ENCODE measurements around the gene CIAO1. TPM values are rescaled to one million over a fixed set of nuclear protein-coding genes. Genes with fewer than 3 reads are reported as not detected.

Gene CIAO1
- total and polyA plus RNA-seq, 2 of the 13 experiments (the other 11 are each of a cell fraction or from before 2014, with no cell fraction given): 99.3 to 120 TPM

- TF ChIP-seq ZNF639 (CRISPR knock-in tag; conservative IDR thresholded peaks at IDR 0.05) (no peak), ZBTB8A (CRISPR knock-in tag; IDR thresholded peaks at IDR 0.05; ENCODE audit: borderline replicate concordance, low read depth) (no peak), HMG20A (CRISPR knock-in tag; IDR thresholded peaks at IDR 0.05; ENCODE audit: borderline replicate concordance) (0 out of 2 replicates have a peak, but pooled peaks have one; percentile 24), RARA (CRISPR knock-in tag; IDR thresholded peaks at IDR 0.05) (0 out of 2 replicates have a peak, but pooled peaks have one; percentile 26), ARHGAP35 (CRISPR knock-in tag; IDR thresholded peaks at IDR 0.05; ENCODE audit: borderline replicate concordance) (0 out of 2 replicates have a peak, but pooled peaks have one; percentile 12), JUND (CRISPR knock-in tag; IDR thresholded peaks at IDR 0.05) (0 out of 2 replicates have a peak, but pooled peaks have one; percentile 14), JDP2 (CRISPR knock-in tag; IDR thresholded peaks at IDR 0.05; ENCODE audit: borderline replicate concordance) (no peak), FLYWCH1 (CRISPR knock-in tag; IDR thresholded peaks at IDR 0.05) (no peak), LCORL (IDR thresholded peaks at IDR 0.05) (no peak), LCORL (CRISPR knock-in tag; IDR thresholded peaks at IDR 0.05) (no peak), HMGA1 (CRISPR knock-in tag; conservative IDR thresholded peaks at IDR 0.05) (no peak), TFE3 (CRISPR knock-in tag; IDR thresholded peaks at IDR 0.05) (peak; percentile 70), PAX8 (CRISPR knock-in tag; IDR thresholded peaks at IDR 0.05; ENCODE audit: borderline replicate concordance) (no peak), TFAP4 (IDR thresholded peaks at IDR 0.05; ENCODE audit: borderline replicate concordance, low read depth) (no peak; the same call in 1 of the 2 replicates), ZNF598 (CRISPR knock-in tag; IDR thresholded peaks at IDR 0.05; ENCODE audit: borderline replicate concordance) (0 out of 2 replicates have a peak, but pooled peaks have one; percentile 17), ZNF101 (CRISPR knock-in tag; IDR thresholded peaks at IDR 0.05; ENCODE audit: borderline replicate concordance, low read depth) (no peak), ZNF703 (CRISPR knock-in tag; IDR thresholded peaks at IDR 0.05; ENCODE audit: borderline replicate concordance) (no peak), ZBTB33 (CRISPR knock-in tag; IDR thresholded peaks at IDR 0.05) (0 out of 2 replicates have a peak, but pooled peaks have one; percentile 47), TSC22D2 (CRISPR knock-in tag; IDR thresholded peaks at IDR 0.05; ENCODE audit: borderline replicate concordance) (no peak), MIER3 (CRISPR knock-in tag; IDR thresholded peaks at IDR 0.05; ENCODE audit: borderline replicate concordance) (0 out of 2 replicates have a peak, but pooled peaks have one; percentile 29), ZNF773 (CRISPR knock-in tag; IDR thresholded peaks at IDR 0.05; ENCODE audit: borderline replicate concordance) (no peak), TP53 (CRISPR knock-in tag; conservative IDR thresholded peaks at IDR 0.05) (no peak), FOXA1 (IDR thresholded peaks at IDR 0.05) (no peak), FOXA1 (CRISPR knock-in tag; IDR thresholded peaks at IDR 0.05) (no peak), PLSCR1 (CRISPR knock-in tag; IDR thresholded peaks at IDR 0.05; ENCODE audit: borderline replicate concordance) (no peak), ZNF567 (CRISPR knock-in tag; IDR thresholded peaks at IDR 0.05; ENCODE audit: borderline replicate concordance) (peak; percentile 29; the same call in 1 of the 2 replicates)
Measured at GRCh38 chr2:96259497-96259921, 6.5 kb upstream of the CIAO1 start (continued).

All from HepG2 (cell line).